Lung microvascular endothelial cell (primary cell): Measurements from ENCODE around the gene SYNM. TPM values are rescaled to one million over a fixed set of nuclear protein-coding genes. Genes with fewer than 3 reads are reported as not detected.
"Not testable (repeated sequence)": the region's sequence is repeated elsewhere in the genome, so short reads cannot be mapped to it uniquely, and the experiment has no call there.

Experiments used
- DNase-seq, 2 donors: peaks; one replicate each; pipeline versions ENCODE4 v3.0.0 to v3.0.0-alpha.2; 2010; ENCODE audit warnings: low read depth in 2 of 2
- total RNA-seq: library from RNA; depleted of rRNA; stranded (reverse); fragments of >200 nt; gene quantifications from 2 replicates; pipeline ENCODE4 v1.2.1, GENCODE V29; 2014

Gene SYNM, protein sequence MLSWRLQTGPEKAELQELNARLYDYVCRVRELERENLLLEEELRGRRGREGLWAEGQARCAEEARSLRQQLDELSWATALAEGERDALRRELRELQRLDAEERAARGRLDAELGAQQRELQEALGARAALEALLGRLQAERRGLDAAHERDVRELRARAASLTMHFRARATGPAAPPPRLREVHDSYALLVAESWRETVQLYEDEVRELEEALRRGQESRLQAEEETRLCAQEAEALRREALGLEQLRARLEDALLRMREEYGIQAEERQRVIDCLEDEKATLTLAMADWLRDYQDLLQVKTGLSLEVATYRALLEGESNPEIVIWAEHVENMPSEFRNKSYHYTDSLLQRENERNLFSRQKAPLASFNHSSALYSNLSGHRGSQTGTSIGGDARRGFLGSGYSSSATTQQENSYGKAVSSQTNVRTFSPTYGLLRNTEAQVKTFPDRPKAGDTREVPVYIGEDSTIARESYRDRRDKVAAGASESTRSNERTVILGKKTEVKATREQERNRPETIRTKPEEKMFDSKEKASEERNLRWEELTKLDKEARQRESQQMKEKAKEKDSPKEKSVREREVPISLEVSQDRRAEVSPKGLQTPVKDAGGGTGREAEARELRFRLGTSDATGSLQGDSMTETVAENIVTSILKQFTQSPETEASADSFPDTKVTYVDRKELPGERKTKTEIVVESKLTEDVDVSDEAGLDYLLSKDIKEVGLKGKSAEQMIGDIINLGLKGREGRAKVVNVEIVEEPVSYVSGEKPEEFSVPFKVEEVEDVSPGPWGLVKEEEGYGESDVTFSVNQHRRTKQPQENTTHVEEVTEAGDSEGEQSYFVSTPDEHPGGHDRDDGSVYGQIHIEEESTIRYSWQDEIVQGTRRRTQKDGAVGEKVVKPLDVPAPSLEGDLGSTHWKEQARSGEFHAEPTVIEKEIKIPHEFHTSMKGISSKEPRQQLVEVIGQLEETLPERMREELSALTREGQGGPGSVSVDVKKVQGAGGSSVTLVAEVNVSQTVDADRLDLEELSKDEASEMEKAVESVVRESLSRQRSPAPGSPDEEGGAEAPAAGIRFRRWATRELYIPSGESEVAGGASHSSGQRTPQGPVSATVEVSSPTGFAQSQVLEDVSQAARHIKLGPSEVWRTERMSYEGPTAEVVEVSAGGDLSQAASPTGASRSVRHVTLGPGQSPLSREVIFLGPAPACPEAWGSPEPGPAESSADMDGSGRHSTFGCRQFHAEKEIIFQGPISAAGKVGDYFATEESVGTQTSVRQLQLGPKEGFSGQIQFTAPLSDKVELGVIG (N-terminal part only)
- total RNA-seq, result 43.4 and 62.7 TPM in 2 replicates

GRCh38 chr15:99104788-99105513 lies at the start of gene SYNM:
Gene SYNM, plus strand, starts transcription at chr15:99105080. Its CDS starts 120 bp downstream, at chr15:99105200.
- DNase-seq, result peak; percentile 87 to 95

- DNase-seq, result no peak
Observed at GRCh38 chr15:99055555-99056134, 49.2 kb upstream of the SYNM start.

- DNase-seq, result peak in 1 of 2 donors; percentile 7
Observed at GRCh38 chr15:99057020-99057419, 47.9 kb upstream of the SYNM start.

DNA sequence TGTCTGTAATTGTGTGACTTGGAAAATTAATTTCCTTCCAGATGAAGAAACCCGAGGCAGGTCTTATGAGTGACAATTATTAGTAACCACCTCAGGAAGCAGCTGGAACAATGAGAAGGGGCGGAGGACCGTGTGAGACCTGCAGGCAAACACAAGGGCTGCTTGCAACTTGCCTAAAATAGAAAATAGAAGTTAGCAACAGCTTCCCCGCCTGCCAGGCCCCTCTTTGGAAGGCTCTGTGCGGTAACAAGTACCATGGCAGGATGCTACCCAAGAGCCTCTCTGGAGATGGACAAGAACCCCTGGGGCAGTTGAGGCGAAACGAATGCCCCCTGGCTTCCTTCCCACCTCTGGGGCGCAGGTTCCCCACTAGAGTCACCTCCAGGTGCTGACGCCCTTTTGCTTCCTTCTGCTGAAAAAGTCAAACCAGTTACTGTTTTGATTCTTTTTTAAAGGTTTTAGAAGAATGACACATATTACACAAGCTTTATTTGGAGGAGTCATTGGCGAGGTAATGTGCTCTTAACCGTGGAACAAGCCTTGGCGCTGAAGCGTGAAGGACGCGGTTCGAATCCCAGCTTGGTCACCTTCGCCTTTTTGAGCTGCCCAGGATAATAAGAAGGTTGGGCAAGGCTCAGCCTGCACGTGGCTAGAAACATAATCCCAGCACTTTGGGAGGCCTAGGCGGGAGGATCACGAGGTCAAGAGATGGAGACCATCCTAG lies 47.0 kb upstream of the SYNM start:
- peak in 1 of 2 donors; percentile 60 for DNase-seq

GRCh38 chr15:99058421-99058870 lies 46.4 kb upstream of the SYNM start:
- DNase-seq, result no peak

- peak; percentile 63 to 77 for DNase-seq
Observed at GRCh38 chr15:99059010-99059981, 45.6 kb upstream of the SYNM start.

- DNase-seq, result not testable (repeated sequence)
Observed at GRCh38 chr15:99060186-99060585, 44.7 kb upstream of the SYNM start.

DNA sequence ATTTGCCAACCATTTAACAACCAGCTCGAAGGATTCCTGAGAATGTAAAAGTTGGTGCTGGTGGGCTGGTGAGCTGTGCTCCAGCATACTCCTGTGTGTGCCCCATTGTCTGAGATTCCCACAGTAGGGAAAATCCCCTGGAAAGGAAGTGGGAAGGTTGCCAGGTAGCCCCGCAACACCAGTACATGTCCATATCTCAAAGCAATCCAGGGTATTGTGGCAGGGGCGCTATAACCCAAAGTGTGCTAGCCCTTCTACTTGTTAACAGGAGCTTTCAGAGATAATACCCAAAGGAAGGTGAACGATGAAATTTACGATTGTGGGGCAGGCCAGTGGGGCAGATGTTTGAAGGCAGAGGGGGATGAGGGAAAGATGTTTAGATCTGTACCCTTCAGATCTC lies 42.7 kb upstream of the SYNM start:
- DNase-seq, result no peak

DNA sequence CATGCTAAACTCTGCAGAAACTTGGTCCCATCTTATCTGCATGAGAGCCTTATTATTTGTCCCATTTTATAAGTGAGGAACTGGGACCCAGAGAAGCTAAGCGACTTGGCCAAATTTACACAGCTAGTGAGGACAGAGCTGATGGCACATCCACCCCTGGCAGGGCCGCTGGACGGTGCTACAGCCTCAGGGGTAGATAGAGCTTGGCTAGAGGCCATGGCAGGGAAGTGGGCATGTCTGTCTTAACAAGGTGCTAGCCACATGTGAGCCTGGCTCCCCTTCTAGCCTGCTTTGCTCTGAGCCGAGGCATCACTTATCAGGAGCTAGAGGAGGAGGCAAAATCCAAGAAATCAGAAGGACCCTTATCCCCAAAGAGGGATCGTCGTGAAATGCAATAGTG lies 36.7 kb upstream of the SYNM start:
- no peak for DNase-seq

DNA sequence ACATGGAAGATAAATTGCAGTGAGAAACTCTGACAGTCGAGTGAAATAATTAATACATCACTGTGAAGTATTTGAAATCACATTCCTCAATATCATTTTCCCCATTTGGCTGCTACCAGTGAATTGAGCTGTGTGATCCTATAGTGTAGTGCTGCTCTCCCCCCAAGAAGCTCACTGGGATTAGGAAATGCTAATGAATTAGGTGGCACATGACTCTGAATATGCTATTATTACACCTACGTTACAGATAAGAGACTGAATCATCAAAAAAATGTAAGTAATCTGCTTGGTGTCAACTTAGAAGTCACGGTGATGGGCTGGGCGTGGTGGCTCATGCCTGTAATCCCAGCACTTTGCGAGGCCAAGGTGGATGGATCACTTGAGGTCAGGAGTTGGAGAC lies 34.7 kb upstream of the SYNM start:
- DNase-seq, result no peak

- DNase-seq, result no peak
Observed at GRCh38 chr15:99071091-99071680, 33.7 kb upstream of the SYNM start.

DNA sequence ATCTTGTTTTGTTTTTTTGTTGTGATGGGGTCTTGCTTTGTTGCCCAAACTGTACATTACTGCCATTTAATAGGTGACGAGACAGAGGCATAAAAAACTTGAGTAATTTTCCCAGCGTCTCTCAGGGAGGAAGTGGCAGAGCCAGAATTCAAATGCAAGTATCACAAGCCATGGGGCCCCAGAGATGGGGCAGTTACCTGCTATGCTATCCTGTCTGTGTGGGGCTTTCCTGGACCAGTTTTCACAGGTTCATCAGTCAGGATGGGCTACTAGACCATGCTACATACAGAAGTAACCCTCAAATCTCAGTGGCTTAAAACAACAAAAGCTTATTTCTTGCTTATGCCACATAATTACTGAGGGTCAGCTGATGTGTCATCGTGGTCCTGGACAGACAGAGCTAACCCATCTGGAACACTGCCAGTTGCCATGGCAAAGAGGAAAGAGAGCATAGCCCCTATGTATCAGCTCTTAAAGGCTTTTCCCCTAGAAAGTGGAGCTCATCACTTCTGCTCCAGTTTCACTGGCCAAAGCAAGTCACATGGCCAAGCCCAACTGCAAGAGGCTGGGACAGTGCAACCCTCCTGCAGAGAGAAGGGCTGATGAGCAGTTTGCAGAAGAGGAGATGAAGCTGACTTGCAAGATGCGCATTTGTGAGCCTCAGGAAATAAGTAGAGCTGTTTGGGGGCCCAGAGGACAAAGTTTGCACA lies 31.7 kb upstream of the SYNM start:
- no peak for DNase-seq

DNA sequence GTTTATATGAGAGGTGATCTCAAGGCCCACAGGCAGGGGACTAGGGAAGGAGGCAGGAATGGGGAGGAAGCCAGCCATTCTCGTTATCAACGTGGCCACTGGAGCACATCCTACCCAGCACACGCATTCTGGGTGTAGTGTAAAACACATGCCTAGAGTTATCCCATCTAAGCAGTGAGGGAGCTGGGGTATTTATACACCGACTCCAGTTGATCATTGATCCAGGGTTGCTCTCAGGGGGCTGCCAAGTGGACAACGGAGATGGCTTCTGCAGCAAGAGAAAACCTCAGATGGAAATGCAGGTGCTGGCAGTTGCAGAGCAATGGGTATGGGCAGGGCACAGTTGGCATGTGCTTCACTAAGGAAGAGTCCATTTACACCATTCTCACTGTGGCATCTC lies 30.4 kb upstream of the SYNM start:
- no peak for DNase-seq

- DNase-seq, result not testable (repeated sequence)
Observed at GRCh38 chr15:99075059-99075652, 29.7 kb upstream of the SYNM start.

- no peak for DNase-seq
Observed at GRCh38 chr15:99076109-99076508, 28.8 kb upstream of the SYNM start.

DNA sequence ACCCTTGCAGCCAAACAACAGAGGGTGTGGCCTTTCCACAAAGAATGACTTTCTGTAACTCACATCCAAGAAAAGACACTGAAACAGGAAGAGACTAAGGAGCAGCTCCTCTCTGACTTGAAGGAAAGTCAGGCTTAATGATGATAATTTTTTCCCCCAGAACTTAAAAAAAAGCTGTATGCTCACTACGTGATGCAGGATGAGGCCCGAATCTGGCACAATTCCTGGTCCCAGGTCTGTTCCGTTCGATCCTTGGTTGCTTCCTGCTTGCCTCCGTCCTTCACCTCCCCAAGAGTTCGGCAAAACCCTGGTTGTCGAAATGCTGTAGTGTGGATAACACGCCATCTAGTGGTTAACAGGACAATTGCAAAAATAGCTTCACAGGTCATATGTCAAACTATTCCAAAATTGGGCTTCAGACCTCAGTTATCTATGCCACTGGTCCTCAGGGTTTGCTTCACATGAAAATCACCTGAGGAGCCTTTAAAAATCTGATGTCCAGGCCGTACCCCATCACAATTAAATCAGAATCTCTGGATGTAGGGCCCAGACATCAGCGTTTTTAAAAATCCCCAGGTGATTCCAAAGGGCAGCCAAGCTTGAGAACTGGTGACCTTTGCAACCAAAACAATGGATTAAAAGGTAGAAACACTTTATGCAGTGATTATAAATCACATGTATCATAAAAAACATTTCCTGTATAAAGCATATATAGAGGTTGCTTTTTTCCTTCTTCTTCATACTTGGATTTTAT lies 28.1 kb upstream of the SYNM start:
- DNase-seq, result peak; percentile 73 to 78
